Suppressor macrophage (primary cell): Measurements from ENCODE around the gene GTF2H2C.
A peak's percentile ranks its signal among the peaks of the same experiment; 100 is the strongest.
"Not testable (repeated sequence)": the region's sequence is repeated elsewhere in the genome, so short reads cannot be mapped to it uniquely, and the experiment has no call there.

ENCODE experiments used
- DNase-seq, 4 experiments: peaks; one replicate each; pipeline ENCODE4 v3.0.0-alpha.2; 2020 to 2022
- total RNA-seq, 17 experiments: gene quantifications; one replicate each; lab custom pipeline; 2026; ENCODE audit warnings: mixed read lengths in 6 of 17, inconsistent platforms in 3 of 17; lab: John Stamatoyannopoulos, UW

Gene GTF2H2C
- total RNA-seq: 1.7 to 10.3 (median 4.5) reads per million in 17 experiments

DNA sequence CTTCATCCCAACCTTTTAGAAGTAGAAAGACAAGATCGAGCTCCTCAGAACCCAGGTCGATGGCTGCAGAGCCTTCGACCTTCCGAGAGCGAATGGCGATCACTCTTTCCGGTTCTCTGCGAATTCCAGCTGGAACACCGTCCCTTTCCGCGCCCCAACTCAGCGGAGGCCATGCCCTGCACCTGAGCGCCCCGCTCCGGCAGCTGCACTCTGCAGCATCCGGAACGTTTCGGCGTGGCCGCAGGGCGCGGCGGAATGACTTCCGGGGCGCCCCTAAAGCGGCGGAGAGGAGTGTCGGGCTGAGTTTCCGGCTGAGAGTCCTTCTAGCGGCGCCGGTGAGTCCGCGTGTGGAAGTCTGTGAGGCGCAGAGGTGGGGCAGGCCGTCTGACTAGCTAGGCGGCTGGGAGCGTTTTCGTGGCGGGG, at the start of gene GTF2H2C:
Gene GTF2H2C, plus strand, starts transcription at position 284 of the 423 bp plus-strand sequence. CDS start 4,942 bp downstream, outside the sequence.
- peak; percentile 73 to 86 (median 79) for DNase-seq

DNA sequence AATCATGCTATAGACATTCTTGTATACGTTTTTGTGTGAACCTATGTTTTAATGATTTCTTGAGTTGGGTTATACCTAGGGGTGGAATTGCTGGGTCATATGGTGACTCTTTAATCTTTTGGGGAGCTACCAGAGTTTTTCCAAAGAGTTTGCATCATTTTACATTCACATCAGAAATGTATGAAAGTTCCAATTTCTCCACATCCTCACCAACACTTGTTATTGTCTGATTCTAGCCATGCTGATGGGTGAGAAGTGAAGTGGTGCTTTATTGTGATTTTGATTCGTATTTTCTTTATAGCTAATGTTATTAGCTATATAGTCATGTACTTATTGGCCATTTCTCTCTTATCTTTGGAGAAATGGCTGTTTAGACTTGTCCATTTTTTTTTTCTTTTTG, 49.3 kb upstream of the GTF2H2C start:
- no peak for DNase-seq

DNA sequence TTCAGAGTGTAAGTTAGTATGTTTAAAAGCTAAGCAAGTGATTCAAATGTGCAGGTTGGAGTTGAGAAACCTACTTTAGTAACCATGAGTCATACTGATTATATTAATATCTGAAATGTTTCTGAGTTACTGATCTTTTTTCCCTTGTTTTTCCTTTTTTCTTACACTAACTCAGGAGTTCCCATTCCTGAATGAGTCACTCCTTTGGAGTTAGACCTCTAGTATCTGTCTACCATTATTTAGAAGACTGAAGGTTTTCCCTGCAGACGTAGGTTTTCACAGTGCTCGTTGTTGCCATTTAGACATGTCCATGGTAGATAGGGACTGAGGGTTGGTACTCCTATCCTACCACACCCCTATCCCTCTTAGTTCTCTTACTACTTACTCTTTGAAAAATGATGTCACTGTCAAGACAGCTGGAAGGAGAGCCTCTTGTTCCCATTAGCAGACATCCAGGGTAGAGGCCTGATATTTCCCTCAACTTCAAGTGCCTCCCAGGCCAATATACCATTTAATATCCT, 47.2 kb upstream of the GTF2H2C start:
- DNase-seq: no peak

DNA sequence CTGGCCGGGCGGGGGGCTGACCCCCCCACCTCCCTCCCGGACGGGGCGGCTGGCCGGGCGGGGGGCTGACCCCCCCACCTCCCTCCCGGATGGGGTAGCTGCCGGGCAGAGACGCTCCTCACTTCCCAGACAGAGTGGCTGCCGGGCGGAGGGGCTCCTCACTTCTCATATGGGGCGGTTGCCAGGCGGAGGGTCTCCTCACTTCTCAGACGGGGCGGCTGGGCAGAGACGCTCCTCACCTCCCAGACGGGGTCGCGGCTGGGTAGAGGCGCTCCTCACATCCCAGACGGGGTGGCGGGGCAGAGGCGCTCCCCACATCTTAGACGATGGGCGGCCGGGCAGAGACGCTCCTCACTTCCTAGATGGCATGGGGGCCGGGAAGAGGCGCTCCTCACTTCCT, 44.4 kb upstream of the GTF2H2C start:
- DNase-seq: not testable (repeated sequence)

DNA sequence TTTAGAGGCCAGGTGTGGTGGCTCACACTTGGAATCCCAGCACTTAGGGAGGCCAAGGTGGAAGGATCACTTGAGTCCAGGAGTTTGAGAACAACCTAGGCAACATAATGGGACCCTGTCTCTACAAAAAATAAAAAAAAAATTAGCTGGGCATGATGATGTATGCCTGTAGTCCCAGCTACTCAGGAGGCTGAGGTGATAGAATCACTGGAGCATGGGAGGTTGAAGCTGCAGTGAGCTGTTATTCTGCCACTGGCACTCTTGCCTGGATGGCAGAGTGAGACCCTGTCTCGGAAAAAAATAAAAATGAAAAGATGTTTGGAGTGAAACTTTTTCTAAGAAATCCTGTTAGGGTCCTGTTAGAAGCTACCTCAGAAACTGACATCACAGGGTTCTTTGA, 43.2 kb upstream of the GTF2H2C start:
- DNase-seq: no peak

DNA sequence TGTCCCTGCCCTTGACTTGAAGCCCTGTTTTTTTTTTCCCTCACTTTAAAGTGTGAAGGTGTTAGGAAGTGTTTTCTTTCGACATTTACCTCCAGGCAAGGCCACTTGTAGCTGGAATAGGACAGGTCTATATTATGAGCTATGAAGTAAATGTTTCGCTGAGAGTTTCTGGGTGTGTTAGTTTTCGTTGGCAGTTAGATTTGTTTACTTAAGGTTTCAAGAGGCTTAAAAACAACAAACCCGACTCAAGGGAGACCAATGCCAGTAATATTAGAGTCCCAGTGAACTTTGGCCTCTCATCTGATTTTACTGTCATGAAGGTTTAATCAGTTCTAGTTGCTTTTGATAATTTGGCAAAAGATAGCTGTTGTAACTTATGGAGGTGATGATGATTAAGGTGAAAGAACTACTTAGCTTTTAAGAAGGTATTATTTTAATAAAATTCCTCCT, 42.2 kb upstream of the GTF2H2C start:
- DNase-seq: no peak

DNA sequence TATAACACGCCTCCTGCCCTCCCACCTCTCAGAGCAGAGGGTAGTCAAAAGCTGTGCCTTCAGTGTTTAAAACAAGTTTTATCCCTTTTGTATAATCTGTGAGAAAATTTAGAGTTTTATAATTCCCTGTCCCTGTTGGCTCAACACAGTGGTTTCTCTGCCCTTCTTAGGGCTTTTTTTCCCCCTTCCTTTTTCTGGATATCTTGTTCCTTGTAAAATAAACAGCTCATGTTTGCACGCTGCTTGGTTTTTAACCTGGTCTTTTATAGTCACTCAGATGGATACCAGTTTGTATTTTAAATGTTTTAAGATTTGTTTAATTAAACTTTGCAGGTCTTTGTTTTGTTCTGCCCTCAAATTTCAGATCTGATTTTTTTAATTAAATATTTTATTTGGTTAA, 40.7 kb upstream of the GTF2H2C start:
- no peak for DNase-seq

DNA sequence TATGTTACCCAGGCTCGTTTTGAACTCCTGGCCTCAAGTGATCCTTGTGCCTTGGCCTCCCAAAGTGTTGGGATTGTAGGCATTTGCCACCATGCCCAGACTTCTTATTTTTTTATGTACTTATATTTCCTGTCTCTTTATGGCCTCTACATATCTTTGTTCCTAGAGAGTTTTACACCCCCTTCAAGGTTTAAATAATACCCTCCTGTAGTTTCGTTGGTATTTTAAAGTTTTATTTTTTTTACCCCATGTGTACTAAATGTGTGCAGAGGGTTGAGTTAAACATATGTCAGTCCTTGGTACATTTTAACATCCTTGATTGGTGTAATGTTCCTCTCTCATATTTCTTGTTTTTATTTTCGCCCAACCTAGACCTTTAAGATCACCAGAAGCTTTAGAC, 38.0 kb upstream of the GTF2H2C start:
- DNase-seq: no peak

DNA sequence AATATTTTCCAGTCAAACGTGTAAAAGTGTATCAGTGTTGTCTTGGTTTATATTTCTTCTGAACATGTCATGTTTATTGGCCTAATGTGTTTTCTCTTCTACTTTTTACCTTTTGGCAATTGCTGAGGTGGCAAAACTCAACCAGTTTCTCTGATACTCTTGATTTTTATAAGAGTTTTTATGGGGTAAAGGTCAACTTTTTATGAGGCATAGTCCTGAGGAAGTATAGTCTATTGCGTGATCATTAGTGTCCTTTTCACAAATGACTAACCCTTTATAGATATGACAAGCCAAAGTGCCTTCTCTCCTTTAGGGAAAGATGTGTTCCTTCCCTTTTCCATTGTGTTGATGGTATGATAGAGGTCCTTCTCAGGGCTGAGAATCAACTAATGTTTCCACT, 34.5 kb upstream of the GTF2H2C start:
- DNase-seq: peak in 1 of 4 experiments; percentile 7

DNA sequence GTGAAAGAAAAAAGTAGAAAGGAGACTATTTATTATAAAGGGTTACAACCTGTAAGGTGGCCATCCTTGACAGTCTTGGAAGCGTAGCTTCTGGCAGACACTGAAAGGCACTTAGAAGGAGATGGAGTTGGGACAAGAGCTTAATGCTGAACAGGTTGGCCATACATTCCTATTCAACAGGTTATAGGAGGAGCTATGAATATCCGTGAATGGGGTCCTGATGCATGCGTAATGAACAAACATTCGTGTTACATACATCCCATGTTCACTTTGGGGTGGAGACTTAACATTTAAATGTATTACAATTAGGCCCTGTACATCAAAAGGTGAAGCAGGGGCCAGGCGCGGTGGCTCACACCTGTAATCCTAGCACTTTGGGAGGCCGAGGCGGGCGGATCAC, 33.3 kb upstream of the GTF2H2C start:
- no peak for DNase-seq

DNA sequence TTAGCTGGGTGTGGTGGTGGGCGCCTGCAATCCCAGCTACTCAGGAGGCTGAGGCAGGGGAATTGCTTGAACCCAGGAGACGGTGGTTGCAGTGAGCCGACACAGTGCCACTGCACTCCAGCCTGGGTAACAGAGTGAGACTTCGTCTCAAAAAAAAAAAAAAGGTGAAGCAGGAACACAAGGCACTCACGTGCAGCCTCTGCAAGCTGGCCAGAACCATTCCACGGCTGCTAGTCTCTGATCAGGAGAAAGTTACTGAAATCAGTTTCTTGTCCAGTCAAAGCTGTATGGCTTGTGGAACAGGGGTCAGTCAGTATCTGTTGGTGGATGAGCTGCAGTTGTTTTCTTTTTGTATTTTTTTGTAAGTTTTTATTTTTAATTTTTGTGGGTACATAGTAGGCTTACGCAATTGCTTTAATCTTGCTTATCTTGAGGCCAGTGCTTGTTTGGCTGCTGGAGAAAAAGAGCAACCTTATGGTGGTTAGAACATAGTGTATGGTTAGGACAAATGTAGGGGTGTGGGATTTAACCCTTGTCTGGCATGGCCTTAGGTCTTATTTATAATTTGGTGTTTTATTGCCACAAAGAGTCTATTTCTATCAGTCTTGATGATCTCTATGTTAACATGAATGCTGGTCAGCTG, 32.7 kb upstream of the GTF2H2C start:
- DNase-seq: no peak

DNA sequence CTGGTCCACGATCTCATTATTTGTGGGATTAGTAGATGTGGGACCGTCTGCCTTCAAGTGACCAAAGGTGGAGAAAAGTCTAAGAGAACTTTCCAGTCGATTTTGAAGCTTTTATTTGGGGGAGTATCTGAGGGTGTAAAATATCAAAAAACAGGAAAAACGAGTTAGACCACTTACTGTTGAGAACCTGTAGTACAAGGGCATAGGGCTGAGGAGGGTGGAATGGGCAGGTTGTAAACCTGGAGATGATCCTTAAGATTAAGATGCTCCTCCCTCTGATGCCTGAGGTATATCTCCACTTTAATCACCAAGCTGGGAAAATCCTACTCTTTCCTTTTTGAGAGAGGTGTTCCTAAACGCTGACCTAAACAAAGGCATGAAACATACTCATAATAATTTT, 32.0 kb upstream of the GTF2H2C start:
- DNase-seq: no peak

DNA sequence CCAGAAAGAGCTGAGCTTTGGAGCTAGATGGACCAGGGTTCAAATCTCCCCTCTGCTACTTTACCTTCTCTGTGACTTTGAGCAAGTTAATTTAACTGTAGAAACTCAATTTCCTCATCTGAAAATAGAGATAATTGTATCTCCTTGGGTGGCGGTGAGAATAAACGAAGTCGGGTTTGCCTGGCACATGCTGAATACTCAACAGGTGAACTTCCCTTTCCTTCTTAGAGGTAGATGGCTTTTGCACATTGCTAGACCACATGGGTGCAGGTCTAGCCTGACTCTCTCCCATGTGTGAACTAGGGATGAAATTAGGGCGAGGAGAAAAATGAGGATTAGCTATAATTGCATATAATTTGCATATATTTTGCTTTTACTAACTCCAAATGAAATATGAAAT, 31.4 kb upstream of the GTF2H2C start:
- DNase-seq: no peak

DNA sequence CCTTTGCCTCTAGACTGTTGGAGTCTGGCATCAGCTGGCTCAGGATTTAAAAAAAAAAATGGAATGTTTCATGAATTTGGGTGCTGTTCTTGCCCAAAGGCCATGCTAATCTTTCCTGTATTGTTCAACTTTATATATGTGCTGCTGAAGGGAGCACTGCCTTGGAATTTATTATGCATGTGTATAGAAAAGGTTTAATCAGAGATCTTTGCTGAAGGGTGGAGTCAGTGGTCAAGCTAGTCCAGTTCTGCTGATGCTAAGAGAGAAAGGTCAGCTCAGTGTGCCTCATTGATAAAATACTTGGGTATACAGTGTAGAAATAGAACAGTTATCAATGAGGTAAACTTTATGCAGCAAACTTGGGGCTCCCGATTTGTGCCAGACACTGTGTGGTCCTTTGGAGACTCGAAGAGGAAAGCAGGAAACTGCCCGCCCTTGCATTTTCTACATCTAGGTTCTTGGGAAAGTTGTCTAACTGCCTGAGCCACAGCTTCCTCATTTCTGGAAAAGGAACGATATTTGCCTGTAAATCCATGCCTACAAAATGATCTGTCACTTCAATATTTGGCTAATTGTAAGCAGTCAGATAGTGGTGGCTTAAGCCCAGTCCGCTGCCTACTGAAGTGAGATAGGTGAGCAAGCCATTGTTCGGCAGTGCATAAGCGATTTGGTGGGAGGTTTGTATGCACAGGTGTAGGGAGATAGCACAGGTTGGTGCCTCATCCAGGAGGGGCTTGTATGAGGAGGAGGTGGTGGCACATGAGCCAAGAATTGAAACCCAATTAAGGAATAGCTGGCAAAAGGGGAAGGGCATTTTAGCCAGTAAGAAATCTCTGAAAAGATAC, 29.2 kb upstream of the GTF2H2C start:
- DNase-seq: peak; percentile 40 to 61 (median 56)

DNA sequence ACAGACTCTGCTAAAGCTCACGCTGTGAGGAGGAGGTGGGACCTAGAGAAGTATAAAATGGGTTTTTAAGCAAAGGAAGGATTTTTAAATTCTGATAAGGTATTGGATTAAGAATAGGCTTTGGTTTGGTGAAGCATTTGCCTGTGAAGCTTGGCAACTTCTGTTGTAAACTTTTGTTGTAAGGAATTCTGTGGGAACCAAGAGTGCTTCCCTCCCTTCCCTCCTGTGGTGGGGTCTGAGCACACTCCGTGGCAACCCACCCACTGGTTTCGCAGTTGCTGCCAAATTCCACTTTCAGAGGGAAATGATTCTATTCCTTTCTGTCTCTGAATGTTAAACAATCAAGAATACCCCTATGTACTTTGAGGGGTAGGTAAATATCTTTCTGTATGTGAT, 28.6 kb upstream of the GTF2H2C start:
- no peak for DNase-seq

DNA sequence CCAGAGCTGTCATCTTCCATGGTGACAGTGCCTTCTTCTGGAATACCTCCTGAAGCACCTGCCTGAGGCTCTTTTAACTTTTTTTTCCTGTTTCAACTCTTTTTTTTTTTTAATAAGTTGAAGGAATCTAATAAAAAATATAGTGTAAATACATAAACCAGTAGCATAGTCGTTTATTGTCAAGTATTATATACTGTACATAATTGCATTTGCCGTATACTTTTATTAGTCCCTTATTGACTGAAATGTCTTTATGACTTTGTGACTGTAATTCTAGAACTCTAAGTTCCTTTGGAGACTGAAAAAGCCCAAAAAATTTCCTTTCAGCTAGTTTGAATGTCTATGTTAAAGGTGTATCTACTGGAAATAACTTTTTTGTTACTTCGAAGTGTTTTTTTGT, 22.1 kb upstream of the GTF2H2C start:
- DNase-seq: not testable (repeated sequence)

DNA sequence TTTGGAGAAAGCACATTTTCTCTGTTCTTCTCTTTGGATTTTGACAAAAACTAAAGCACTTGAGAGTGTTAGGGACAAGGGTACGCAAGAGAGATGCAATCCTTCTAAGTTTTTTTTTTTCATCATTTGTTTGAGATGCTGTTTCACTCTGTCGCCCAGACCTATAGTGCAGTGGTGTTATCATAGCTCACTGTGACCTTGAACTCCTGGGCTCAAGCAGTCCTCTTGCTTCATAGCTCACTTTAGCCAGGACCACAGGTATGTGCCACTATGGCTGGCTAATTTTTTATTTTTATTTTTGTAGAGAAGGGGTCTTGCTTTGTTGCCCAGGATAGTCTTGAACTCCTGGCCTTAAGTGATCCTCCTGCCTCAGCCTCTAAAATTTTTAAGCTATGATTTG, 21.3 kb upstream of the GTF2H2C start:
- not testable (repeated sequence) for DNase-seq

DNA sequence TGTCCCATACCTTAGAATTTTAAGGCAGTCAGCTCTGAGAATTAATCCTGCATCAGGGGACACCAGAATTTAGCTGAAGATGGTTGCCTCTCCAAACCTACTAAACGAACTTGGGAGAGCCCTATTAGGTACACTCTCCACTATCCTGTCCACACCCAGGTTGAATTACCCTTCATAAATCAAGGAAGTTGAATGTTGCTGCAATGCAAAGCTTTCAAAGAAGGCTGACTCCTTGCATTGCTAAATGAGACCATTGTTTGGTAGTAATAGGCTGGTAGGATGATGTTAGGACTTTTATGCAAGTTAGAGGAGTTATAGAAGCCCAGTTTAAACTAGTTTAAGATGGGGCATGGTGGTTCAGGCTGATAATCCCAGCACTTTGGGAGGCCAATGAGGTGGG, 18.6 kb upstream of the GTF2H2C start:
- DNase-seq: not testable (repeated sequence)

DNA sequence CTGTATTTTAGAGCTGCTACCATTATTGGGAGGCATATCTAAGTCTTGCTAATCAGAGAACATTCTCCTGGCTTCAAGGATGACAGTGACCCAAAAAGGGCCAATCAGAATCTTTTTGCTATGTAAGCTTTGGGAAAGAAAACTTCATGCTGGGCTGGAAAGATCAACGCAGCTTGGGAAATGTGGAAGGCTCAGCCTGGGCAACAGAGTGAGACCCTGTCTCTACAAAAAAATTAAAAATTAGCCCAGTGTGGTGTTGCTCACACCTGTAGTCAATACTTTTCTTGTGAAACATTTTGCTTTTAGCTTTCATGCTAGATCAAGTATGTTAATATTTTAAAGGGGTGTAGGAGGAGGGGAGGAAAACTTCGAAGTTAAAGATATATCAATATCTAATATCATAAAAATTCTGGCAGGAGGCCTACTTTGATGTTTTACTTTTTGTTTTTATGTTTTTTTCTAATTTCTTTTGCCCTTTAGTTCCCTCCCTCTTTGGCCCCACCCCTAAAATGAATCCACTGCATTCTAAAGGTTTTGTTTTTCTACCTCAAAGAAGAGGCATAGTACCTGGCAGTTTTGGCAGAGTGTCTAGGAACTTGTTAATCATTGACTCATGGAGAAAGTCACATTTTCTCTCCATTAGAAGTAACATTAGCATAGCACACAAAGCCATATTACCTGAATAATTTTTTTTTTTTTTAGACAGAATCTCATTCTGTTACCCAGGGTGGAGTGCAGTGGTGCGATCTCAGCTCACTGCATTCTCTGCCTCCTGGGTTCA, 17.0 kb upstream of the GTF2H2C start:
- not testable (repeated sequence) for DNase-seq

DNA sequence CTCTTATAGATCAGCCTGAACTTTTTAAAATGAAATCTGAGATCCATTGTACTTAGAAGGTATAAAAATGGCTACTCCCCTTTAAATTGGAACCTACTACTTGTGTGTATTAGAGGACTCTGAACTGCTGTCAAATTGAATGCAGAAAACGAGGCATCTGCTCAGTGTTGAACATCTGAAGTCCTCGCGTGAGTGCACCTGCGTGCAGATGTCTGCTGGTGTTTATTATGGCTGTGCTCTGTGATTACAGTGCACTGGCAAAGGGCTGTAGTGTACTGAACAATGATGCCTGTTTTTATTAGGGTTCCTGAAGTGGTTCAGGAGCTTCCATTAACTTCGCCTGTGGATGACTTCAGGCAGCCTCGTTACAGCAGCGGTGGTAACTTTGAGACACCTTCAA, 15.4 kb upstream of the GTF2H2C start:
- DNase-seq: not testable (repeated sequence)

DNA sequence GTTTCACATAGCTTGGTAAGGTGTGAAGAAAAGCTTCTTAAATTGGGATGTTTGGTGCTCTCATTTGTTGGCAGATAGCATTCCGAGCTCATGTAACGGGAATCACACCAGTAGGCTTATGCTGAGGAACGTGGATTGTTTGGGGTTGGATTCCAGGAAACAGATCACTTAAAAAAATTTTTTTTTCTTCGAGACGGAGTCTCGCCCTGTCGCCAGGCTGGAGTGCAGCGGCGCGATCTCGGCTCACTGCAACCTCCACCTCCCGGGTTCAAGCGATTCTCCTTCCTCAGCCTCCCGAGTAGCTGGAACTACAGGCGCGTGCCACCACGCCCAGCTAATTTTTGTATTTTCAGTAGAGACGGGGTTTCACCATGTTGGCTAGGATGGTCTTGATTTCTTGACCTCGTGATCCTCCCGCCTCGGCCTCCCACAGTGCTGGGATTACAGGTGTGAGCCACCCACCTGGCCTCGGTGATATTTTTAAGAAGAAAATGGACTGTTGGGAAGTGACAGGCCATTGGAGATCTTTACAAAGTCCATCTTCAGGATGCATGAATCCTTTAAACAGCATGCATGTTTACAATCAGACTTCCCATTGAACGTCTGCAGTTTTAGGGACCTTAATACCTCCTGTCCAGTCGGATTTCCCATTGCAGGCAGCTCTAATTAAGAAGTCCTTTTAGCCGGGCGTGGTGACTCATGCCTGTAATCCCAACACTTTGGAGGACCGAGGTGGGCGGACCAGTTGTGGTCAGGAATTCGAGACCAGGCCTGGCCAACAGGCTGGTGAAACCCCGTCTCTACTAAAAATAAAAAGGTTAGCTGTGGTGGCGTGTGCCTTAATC, 818 bp downstream of the GTF2H2C start:
- DNase-seq: peak in 1 of 4 experiments; percentile 1

DNA sequence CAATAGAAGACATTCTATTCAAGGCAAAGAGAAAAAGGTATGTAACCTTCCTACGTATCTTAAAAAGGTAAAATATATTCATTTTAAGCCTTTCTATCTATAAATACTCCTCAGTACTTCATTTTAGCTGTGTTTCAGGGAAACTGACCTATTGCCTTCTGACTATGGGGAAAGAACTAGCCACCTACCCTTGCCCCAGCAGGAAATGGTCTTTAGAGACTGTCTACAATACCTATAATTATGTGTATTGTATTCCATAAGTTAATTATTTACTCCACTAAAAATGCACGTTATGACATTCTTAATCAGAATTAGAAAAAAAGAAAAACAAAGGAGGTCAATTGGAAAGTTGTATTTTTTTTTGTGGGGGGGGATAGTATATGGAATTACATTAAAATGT, 6.2 kb downstream of the GTF2H2C start:
- not testable (repeated sequence) for DNase-seq
